Ovary (tissue), 3 donors: ENCODE measurements around the gene MPPED2.

Experiments
- POLR2A ChIP-seq: fragments of 450-650 bp; IDR thresholded peaks from one replicate; pipeline ENCODE4 v1.6.1; 2017; ENCODE audit warnings: antibody characterized with exemption, mild to moderate bottlenecking, moderate library complexity
- TF ChIP-seq, protein P1 (sequence below), 3 donors: fragments of 450-650 bp in 2 of 3; fragments of 200-600 bp in 1 of 3; IDR thresholded peaks; one replicate each; pipeline versions ENCODE4 v1.5.1 to v1.8.0; 2016 to 2022; ENCODE audit warnings: antibody characterized with exemption in 3 of 3, mild to moderate bottlenecking in 1 of 3
- donor health status: DM: no; HTN: no; CAD: no.

DNA sequence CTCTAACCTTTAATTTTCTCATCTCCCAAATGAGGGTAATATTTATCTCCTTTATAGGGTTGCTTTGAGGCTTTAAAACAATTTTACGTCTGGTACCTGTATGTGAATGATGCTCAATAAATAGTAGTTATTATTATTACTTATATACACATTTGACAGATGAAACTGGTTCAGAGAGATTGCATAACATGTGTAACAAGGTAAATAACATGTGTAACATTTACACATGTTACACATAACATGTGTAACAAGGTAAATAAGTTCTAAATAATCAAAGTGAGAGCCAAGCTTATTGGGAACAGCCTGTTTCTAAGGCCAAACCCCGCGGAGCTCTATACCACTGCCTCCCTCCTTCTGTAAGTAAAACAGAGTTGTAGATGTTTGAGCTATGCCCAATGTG is 100.9 kb downstream of the MPPED2 start:
- TF ChIP-seq, protein P1, sequence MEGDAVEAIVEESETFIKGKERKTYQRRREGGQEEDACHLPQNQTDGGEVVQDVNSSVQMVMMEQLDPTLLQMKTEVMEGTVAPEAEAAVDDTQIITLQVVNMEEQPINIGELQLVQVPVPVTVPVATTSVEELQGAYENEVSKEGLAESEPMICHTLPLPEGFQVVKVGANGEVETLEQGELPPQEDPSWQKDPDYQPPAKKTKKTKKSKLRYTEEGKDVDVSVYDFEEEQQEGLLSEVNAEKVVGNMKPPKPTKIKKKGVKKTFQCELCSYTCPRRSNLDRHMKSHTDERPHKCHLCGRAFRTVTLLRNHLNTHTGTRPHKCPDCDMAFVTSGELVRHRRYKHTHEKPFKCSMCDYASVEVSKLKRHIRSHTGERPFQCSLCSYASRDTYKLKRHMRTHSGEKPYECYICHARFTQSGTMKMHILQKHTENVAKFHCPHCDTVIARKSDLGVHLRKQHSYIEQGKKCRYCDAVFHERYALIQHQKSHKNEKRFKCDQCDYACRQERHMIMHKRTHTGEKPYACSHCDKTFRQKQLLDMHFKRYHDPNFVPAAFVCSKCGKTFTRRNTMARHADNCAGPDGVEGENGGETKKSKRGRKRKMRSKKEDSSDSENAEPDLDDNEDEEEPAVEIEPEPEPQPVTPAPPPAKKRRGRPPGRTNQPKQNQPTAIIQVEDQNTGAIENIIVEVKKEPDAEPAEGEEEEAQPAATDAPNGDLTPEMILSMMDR (IDR thresholded peaks at IDR 0.05), result no peak
- no peak for TF ChIP-seq POLR2A
